A549 treated with ZK216348 at 1 μM for 4 hours (cell line): ENCODE measurements around the gene PTPRN. TPM values are rescaled to one million over a fixed set of nuclear protein-coding genes. Genes with fewer than 3 reads are reported as not detected.

Experiments
- total RNA-seq: library from RNA; stranded (reverse); fragments of 200-300 nt; extraction: Qiagen RNA extraction; gene quantifications from 5 replicates; pipeline ENCODE4 v1.2.3, GENCODE V29; 2022; ENCODE audit warnings: low read depth

Gene PTPRN
- 1.1 to 1.8 TPM (median 1.4 TPM) in 5 replicates for total RNA-seq

DNA sequence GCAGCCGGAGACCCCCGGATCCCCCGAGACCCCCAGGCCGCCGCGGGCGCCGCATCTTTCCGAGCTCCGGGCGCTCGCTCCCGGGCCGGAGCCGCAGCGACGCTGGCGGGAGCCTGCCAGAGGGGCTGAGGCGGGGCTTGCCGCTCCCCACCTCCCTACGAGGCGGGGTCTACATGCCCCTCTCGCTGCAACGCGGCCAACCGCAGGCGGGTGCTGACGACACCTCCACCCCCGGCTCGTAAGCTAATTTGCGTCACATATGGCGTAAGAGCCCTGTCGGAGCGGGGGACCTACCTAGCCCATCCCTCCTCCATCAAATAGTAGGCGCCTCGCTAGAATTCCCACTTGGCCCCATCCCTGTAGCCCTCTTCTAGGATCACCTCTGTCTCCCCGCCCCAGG lies at the start of gene PTPRN:
PTPRN (minus strand) TSS at position 124 of the 400 bp plus-strand sequence; CDS start at position 55, 69 bp downstream.

DNA sequence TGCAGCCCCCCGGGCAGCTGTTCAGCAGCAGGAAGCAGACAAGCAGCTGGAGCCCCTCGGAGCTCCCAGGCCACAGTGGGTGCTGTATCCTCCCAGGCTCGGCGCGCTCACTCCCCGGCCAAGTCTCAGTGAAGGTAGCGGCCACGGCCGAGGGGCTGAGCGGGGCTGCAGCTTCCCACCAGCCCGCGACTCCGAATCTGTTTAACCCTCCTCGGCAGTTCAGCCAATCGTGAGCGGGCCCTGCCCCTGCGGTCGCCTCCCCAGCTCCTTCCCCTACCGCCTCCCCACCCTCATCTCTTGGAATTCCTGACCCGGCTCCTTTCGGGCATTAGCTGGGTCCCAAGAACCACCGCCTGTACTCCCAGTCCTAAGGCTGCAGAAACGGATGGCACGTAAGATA lies 23.3 kb upstream of the PTPRN start, which contains the start of gene RESP18:
RESP18 (minus strand) TSS at position 203 of the 400 bp plus-strand sequence.

DNA sequence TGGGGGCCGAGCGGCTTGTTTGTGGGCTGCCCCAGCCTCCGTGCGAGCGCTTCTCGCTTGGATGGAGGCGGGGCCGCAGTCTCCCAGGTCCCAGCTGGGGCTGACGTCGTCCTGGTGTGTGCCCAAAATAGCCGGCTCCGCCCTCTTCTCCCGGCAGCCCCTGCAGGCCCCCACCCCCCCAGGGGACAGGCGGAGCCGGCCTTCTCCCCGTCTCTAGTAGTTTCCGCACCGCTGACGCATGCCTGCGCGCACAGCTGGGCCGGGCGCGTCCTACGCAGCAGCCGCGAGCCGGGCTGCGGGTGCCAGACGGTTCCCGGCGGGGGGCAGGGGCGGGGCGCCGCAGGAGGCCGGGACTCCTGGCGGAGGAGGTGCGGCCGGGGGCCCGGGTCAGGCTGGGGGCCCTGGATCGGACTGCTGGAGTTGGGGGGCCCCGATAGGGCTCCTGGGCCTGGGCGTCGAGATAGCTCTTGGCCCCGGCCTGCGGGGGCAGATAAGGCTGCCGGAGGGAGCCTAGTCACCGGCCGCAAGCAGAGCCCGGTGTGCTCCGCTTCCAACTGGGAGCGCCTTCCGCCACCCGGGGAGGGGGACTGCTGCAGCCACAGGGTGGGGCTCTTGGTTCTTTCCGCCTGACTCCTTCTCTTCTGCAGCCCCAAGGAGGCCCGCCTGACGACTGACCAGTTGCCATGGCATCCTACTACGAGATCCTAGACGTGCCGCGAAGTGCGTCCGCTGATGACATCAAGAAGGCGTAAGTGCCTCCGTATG lies 29.9 kb downstream of the PTPRN start, which contains the start of gene DNAJB2:
DNAJB2 (plus strand) TSS at position 216 of the 765 bp plus-strand sequence; CDS start at position 684, 468 bp downstream.

DNA sequence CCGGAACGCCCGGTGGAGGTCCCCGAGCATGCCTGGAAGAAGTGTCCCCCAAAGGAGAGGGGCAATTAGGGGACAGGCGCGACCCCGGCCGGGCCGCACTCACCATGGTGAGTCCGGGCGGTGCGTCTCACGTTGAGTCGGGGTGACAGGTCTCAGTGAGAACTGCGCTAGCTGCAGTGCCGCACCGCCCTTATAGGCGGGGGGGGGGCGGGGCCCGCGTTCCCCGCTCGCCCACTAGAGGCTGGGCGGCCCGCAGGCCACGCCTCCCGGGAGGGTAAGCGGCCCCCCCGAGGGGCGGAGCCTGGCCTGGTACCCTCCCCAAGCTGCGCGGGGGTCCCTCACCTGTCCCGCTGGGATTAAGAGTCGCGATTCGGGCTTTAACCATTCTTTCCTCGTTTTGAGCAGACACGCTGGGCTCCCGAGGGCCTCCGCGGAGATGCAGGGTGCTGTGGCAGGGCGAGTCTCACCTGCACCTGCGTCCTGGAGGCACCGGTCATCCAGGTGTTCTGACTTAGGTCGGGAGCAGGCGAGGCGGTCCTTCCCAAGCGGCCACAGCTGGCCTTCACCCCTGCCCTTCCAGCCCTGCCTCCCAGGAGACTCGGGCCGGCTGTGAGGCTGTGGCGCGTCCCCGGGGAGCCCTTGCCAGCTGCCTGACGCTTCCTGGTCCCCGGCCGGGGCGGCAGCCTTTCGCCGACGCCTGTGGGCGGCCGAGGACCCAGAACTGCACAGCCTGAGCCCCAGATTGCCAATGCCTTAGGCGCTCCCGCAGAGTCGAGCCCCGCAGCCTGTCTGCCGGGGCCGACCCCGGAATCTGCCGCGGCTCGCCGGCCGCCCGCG lies 55.2 kb downstream of the PTPRN start, which contains the start of gene TUBA4A:
TUBA4A (minus strand) TSS at position 166 of the 837 bp plus-strand sequence; CDS start at position 106, 60 bp downstream.

DNA sequence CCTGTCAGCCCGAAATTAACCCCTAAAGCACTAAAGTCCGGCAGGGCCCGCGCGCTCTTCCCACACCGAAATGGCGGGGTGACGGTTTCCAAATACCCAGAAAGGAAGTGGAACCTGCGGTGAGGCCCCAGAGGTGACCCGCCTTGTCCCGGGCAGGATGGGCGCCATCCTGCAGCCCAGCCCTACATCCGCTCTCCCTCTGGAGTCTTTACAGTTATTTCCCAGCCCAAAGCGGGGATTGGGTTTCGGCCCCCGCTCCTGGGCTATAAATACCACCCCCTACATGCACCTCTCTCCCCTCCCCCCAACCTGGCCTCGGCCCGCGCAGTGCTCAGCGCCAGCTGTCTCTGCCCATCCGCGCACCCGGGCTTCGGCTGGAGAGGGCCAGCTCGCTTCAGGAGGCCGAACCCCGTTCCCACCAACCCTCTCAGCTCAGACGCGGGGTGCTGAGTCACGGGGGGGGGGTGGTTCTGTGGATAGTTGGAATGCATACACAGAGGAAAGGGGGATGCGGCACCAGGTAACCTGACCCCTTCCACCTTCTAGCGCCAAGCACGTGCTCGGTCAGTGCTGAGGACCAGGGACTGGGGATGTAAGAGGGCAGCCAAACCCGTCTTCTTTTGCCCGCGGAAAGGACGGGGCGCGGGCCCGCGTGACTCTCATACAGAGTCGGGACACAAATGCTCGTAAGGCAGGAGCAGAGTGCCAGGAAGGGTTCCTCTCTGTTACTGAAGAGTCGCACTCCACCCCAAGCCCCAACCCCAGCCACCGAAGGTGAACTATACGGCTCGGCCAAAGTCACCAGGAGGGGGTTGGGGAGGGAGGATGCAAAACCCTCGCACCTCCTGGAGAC lies 56.1 kb downstream of the PTPRN start, which contains the start of gene TUBA4B:
TUBA4B (plus strand) TSS at position 344 of the 853 bp plus-strand sequence; CDS start at position 509, 165 bp downstream.

DNA sequence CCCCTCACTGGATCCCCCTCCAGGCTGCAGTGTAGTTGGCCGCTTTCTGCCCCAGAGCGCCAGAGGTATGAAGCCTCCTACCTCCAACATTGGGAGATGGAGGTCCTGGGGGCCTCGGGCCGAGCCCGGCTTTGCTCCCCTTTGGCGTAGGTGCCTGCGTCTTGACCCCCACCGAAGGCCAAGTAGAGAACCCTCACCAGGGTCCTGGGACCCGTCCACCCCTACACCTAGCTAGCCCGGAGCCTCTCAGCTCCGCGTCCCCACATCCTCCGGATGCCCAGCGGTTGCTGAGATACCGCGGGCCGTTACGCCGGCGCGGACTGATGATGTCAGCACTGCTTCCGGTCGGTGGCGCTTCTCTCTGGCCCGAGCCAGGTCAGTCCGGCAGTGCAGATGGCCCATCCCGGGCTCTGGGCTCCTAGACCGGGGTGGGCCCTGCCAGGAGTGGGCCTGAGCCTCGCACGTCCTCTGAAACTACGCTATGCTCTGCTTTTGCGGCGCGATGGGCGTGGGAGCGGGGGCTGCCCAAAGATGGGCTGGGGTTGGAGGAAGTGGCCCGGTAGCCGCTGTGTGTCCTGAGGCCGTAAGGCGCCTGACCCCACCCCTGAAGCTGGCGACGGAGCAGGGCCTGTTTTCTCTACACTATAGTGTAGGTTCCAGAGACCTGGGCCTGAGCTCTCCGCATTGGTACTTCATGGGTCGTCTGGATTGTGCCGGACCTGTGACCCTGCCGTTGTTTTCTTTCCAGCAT lies 63.9 kb downstream of the PTPRN start, which contains the start of the genes GLB1L and STK16:
GLB1L (minus strand) TSS at position 297 of the 751 bp plus-strand sequence. CDS start 1,871 bp downstream, outside the sequence.
STK16 (plus strand) TSS at position 332 of the 751 bp plus-strand sequence. CDS start 521 bp downstream, outside the sequence.

Other genes with a start within 250 kb of the PTPRN start
- gene IHH, start 248.5 kb downstream of the PTPRN start, total RNA-seq, result 0.25 to 0.47 TPM (median 0.37 TPM) in 4 of 5 replicates, not detected in the other
- gene NHEJ1, start 148.6 kb downstream of the PTPRN start, total RNA-seq, result 14.2 to 16.2 TPM (median 15.2 TPM) in 5 replicates
- 0.28 to 0.80 TPM (median 0.46 TPM) in 5 replicates for gene SLC23A3, start 139.4 kb downstream of the PTPRN start, total RNA-seq
- 32.1 to 55.5 TPM (median 46.5 TPM) in 5 replicates for gene CNPPD1, start 132.5 kb downstream of the PTPRN start, total RNA-seq
- gene RETREG2, start 131.1 kb downstream of the PTPRN start, total RNA-seq, result 53.9 to 88.2 TPM (median 84.2 TPM) in 5 replicates
- 12.4 to 25.5 TPM (median 20.6 TPM) in 5 replicates for gene ZFAND2B, start 102.6 kb downstream of the PTPRN start, total RNA-seq
- gene ABCB6, start 90.4 kb downstream of the PTPRN start, total RNA-seq, result 23.6 to 35.5 TPM (median 32.1 TPM) in 5 replicates
- gene ATG9A, start 79.8 kb downstream of the PTPRN start, total RNA-seq, result 30.5 to 48.5 TPM (median 47.1 TPM) in 5 replicates
- gene ANKZF1, start 79.6 kb downstream of the PTPRN start, total RNA-seq, result 16.7 to 21.8 TPM (median 20.0 TPM) in 5 replicates
- gene GLB1L, start 64.0 kb downstream of the PTPRN start, total RNA-seq, result 5.3 to 9.7 TPM (median 6.5 TPM) in 5 replicates
- 23.4 to 34.2 TPM (median 27.8 TPM) in 5 replicates for gene STK16, start 63.9 kb downstream of the PTPRN start, total RNA-seq
- gene TUBA4B, start 56.2 kb downstream of the PTPRN start, total RNA-seq, result 0.26 to 0.33 TPM (median 0.27 TPM) in 3 of 5 replicates, not detected in the others
- 299 to 359 TPM (median 345 TPM) in 5 replicates for gene TUBA4A, start 55.5 kb downstream of the PTPRN start, total RNA-seq
- gene DNAJB2, start 30.0 kb downstream of the PTPRN start, total RNA-seq, result 28.6 to 57.4 TPM (median 45.2 TPM) in 5 replicates
- not detected in 5 replicates for gene RESP18, start 23.3 kb upstream of the PTPRN start, total RNA-seq
- gene DNPEP, start 78.5 kb upstream of the PTPRN start, total RNA-seq, result 51.7 to 64.3 TPM (median 58.3 TPM) in 5 replicates
- gene DES, start 109.0 kb upstream of the PTPRN start, total RNA-seq, result 0.18 to 0.51 TPM (median 0.40 TPM) in 3 of 5 replicates, not detected in the others
- 5.1 to 10.4 TPM (median 6.9 TPM) in 5 replicates for gene SPEG, start 125.4 kb upstream of the PTPRN start, total RNA-seq
- 30.0 to 39.8 TPM (median 38.7 TPM) in 5 replicates for gene GMPPA, start 189.5 kb upstream of the PTPRN start, total RNA-seq
- 0.08 to 0.17 TPM (median 0.09 TPM) in 4 of 5 replicates, not detected in the other for gene ASIC4, start 205.1 kb upstream of the PTPRN start, total RNA-seq
- 12.5 to 32.0 TPM (median 29.8 TPM) in 5 replicates for gene CHPF, start 234.4 kb upstream of the PTPRN start, total RNA-seq
- 0.71 to 1.6 TPM (median 1.2 TPM) in 5 replicates for gene TMEM198, start 234.6 kb upstream of the PTPRN start, total RNA-seq